HG02642 (cell line): Measurements from ENCODE around the gene MIA3.

ENCODE experiments used
- ATAC-seq: cut with Tn5 transposase; IDR thresholded peaks from one replicate; pipeline ENCODE4 v1.9.1; 2021; ENCODE audit warnings: mild to moderate bottlenecking; ENCODE audit not compliant: unreplicated experiment, poor library complexity

Gene MIA3

DNA sequence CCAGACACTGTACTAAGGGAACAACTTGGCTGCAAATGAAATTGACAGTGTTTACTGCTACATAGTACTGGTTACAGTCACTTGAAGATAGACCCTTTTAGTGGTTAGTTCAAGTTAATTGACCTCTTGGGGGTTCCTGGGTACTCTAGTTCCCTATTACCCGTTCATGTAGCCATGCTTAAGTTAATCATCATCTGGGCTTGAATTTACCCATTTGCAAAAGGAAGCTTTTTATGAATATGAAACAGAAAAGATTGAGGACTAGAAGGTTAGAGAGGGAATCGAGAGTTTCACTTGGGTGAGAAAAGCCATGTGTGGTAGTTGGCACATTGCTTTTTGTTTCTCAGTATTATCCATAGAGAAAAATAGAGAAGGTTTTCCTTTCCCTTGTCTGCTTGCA, 2.7 kb downstream of the MIA3 start:
- ATAC-seq: peak; percentile 40

DNA sequence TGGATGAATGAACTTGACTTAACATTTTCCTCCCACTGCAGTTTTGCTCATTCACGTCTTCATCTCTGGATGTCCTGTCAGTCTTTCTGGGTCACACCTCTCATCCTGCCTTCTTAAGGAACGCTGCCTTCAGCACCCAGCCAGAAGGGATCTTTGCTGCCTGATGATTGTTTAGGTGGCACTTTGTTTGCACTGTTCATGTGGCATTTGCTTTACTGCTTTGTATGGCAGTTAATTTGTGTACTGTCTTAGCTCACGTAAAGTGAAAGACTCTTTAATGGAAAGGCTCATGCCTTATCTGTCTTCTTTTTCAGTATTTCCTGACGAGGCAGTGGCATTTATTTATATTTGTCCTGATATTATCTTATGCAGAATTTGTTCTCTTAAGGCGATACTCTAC, 4.9 kb downstream of the MIA3 start:
- ATAC-seq: no peak

DNA sequence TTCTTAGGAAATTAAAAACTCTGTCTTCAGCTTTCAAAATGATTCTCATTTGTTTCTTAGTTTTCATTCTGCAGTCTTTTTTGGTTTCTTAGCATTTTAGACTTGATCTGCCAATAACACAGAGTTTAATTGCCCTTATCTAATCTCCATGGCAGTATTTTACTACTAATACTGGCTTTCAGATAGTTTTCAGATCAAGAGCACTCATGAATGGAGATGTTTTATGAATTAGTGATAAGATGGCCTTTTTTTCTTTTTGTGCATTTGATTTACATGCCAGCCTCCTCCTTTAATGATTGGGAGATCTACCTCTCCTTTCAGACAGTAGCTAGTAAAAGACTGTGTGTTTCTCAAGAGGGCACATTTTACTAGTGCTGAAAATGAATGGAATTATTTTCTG, 5.6 kb downstream of the MIA3 start:
- ATAC-seq: no peak

DNA sequence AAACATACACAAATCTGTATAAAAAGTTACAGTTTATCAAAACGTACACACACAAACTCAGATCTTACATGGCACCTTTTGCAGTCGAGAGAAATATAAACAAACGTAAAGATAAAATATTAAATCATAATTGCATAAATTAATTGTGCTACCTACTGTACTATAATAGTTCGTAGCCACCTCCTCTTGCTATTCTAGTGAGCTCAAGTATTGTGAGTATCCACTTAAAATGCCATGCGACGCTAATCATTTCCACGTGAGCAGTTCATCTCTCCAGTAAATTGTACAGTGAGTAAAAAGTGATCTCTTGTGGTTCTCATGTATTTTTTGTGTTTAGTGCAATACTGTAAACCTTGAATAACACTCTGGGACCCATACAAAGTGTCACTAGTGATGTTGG, 6.3 kb downstream of the MIA3 start:
- ATAC-seq: no peak

DNA sequence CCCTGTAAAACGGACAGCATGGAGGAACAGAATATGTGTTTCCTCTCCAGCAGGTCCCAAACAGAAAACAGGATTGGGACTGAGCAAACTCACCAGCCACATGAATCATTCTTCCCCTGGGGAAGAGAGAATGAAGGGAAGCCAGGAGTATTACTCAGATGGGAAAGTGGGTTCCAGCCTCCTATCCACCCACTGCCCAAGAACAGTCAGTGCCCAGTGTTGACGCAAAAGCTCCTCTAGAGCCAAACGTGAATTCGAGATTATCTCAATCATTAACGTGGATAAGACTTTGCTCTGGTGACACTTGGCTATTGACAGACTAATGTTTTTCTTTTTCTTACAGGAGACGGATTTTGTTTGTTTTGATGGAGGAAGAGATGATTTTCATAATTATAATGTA, 9.3 kb downstream of the MIA3 start:
- no peak for ATAC-seq

DNA sequence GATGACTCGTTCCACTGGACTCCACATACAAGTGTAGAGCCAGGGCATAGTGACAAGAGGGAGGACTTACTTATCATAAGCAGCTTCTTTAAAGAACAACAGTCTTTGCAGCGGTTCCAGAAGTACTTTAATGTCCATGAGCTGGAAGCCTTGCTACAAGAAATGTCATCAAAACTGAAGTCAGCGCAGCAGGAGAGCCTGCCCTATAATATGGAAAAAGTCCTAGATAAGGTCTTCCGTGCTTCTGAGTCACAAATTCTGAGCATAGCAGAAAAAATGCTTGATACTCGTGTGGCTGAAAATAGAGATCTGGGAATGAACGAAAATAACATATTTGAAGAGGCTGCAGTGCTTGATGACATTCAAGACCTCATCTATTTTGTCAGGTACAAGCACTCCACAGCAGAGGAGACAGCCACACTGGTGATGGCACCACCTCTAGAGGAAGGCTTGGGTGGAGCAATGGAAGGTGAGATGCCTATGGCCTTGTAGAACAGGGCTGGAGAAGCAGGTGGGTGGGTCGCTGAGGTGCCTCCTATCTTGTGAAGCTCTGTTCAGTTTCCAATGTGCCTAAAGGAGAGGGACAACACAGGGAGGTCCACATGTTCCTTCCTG, 12.1 kb downstream of the MIA3 start:
- no peak for ATAC-seq

DNA sequence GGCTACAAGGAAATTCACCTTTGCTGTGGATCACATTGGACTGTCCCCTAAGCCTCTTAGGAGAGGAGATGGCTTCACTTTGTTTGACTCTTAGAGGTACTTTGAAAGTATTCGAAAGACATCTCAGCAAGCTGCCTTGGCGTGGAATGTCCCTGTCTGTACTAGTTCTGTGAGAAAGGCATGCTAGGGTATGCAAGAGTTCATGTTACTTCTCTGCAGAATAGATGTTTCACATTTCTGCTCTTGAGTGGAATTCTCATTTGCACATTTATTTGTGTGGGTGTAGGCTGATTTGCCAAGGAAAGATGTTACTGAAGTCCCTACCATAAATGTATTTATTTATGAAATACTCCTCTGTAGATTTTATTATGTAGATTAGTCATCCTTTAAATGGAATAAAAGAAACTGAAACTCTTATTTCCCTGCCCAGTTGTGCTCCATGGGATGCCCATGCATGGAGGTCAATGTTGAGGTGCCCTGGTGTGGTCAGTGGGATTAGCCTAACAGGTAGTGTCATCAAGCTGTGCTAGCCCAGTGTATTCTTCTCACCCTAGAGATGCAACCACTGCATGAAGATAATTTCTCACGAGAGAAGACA, 13.8 kb downstream of the MIA3 start:
- no peak for ATAC-seq

DNA sequence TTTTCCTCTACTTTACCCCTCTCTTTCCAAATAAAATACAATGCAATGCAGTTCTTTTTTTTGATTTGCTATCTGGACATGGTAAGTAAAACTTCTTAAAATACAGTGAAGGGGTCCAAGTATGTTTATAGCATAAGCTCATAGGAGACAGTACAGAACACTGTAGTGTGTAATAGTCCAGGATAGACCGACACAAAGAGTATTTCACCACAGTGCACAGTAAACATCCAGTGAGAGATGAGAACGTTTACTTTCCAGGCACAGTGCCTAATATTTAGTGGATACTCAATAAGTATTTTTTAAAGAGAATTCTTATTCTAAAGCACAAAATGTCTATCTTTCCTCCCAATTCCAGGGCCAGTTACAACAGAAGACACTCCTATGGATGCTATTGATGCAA, 14.9 kb downstream of the MIA3 start:
- ATAC-seq: no peak

DNA sequence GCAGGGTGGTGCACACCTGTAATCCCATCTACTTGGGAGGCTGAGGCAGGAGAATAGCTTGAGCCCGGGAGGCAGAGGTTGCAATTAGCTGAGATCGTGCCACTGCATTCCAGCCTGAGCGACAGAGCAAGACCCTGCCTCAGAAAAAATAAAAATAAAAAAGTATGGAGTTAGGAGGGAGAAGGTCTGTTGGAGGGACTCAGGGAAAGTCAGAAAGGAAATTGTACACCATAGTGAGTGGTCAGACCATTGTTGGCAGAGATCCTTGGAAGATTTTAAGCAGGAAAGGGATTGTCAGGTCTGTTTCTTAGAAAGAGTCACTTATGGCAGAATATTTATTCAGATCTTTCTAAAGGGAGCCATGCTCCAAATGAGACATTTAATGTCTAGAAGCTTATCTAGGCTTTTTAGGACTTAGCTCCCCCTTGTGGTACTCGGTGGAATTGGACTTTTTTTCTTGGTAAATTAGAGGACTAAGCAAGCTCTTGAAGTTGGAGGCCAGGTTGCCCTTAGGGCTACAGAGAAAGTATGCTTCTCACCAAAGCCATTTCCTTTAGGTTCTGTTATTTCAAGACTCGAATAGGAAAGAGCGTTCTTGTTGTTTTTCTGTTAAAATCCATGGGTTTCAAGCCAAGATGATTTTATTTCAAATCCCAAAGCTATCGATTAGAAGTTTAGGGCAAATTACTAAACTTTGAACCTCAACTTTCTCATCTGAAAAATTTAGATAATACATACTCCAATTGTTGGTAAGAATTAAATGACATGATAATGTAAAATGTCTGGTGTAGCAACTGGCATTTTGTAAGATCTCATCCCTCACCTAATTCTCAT, 16.5 kb downstream of the MIA3 start:
- ATAC-seq: peak; percentile 79

DNA sequence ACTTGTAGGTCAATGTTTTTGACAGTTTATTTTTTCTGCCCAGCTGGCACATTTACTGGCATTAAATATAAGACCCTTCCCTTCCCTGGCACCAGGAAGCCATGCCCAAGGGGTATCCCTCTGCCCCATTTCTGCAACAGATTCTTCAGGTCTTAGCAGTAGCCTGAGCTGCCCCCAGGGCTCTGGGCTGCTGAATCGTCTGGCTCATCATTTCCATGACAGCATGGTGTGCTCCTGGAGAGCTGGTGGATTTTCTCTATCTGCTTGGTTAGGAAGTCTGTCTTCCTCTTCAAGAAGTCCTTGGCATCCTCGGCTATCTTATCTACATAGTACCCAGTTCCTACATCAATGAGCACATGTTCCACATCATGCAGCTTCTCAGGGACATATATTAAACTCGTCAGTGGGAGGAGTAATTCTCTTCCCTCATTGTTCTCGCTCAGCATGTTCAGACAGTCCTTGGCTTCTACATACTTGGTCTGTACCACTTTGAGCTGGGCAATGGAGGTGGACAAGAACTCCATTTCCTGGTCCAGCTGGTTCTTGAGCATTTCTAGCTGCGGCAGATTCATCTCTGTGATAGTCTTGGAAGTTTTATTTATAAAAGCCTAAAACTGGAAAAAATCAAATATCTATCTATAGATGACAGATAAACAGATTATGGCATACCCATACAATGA, 23.5 kb downstream of the MIA3 start:
- no peak for ATAC-seq

DNA sequence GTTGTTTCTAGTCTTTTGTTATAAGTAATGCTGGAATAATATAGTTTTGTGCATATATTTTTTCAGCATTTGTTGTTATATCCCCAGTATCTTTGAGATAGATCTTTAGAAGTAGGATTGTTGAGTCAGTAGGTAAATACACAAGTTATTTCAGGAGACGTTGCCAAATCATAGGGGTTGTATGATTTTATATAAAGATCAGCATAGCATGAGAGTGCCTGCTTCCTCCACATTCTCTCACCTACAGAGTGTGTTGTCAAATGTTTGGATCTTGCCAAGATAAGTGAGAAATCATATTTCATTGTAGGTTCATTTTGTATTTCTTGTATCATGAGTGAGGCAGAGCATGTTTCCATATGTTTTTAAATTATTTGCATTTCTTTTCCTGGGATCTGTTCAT, 24.6 kb downstream of the MIA3 start:
- ATAC-seq: no peak

DNA sequence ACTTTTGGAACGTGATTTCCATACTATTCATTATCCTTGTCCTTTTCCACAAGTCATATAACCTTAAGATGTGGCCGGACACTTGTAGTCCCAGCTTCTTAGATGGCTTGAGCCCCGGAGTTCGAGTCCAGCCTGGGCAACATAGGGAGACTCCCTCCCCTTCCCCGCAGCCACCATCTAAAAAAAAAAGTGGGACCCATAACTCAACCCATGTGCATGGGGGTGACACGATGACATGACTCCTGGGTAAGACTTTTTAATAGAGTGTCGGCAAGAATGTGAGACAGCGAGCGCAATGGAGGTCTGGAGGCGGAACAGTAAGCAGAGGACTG, 25.7 kb downstream of the MIA3 start:
- no peak for ATAC-seq

DNA sequence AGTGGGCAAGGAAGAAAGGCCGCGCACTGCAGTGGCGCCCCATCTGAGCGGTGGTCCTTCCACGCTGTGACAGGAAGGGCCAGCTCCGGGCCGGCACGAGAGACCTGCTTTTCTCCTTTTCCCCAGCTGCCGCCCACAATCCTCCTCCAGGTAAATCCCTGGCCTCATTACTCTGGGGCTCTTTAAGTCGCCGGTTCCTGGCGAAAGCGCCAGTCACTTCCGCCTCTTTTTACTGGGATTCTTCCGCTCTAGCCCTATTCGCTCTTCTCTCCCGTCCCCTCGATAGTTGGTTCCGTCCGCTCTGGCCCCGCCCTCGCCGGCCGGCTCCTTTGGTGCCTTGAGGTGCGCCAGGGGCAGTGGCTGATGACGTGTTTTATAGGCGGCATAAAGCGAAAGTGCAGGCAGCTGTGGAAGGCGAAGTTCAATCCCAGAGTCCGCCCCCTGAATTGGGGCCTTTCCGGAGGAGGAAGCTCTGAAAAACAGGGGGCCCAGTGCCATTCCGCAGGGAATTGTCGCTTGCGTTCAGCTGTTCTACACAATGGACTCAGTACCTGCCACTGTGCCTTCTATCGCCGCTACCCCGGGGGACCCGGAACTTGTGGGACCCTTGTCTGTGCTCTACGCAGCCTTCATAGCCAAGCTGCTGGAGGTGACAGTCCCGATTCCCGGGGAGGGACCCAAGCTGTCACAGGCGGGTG, 26.2 kb downstream of the MIA3 start:
- peak; percentile 98 for ATAC-seq

DNA sequence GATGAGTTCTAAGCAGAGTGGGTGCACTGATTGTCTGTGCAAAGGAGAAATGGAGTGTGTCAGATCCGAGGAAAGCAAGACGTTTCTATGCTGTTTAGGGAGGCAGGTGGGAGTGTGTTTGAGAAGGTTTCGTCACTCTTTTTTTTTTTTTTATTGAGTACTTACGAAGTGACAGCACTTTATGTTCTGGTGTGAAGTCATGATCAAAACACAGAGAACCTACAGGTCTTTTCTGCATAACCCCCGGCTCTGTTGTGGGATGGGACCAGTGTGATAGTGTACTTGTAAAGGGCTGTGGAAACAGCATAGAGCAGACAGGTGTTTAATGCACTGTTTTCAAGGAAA, 26.7 kb downstream of the MIA3 start:
- ATAC-seq: no peak

DNA sequence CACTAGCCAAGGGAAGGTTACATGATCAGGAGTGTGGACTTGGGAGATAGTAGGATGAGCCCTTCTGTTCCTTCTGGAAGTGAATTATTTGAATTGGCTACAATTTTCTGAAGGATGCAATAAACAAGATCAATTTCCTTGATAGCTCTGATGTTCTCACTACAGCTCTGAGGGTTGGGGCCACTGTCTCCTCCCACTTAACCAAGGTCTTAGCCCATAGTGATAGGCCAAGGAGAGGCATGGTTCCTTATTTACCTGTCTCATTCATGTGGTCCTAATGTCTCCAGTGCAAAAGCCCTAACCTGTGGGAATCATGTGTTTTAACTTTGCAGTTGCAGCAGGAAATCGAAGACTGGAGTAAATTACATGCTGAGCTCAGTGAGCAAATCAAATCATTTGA, 34.8 kb downstream of the MIA3 start:
- no peak for ATAC-seq

DNA sequence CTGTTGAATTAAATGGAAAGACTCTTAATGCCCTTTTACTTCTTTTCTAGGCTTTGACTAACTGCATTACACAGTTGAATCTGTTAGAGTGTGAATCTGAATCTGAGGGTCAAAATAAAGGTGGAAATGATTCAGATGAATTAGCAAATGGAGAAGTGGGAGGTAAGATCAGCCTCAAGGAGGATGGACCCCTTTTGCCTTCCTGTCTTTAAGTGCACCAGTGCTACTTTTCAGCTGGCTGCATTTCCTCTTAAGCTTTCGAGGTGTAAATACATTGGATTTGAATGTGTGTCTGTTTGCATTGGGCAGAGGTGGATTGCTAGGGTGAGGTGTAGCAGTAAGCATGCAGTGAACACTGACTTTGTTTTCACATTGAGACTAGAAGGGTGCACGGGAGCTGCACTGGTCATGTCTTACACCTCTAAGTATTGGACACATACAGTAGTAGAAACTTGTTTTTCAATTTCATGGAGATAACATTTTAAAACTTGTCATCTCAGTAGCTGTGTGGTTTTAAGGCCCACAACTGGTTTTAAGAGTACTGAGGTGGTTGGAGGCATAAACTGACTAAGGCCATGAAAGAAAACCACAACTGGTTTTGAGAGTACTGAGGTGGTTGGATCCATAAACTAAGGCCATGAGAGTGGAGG, 35.4 kb downstream of the MIA3 start:
- ATAC-seq: peak; percentile 76

DNA sequence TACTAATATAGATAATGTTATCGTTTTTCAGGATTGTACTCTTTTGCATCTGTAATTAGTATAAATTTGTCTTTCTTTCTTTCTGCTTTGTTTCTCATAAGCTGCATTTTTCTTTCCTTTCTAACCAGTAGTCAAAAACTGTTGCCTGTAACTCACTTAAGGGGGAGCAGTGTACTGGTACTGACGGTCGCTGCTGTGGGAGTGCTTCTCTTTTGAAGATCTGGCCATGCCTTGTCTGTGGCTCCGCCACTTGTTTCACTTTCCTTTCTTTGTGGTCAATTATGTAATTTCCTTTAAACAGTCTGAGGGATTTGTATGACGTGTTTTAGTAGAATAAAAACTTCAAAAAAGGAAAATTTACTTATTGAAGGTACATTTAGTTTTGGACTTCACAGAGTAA, 37.0 kb downstream of the MIA3 start:
- peak; percentile 97 for ATAC-seq

DNA sequence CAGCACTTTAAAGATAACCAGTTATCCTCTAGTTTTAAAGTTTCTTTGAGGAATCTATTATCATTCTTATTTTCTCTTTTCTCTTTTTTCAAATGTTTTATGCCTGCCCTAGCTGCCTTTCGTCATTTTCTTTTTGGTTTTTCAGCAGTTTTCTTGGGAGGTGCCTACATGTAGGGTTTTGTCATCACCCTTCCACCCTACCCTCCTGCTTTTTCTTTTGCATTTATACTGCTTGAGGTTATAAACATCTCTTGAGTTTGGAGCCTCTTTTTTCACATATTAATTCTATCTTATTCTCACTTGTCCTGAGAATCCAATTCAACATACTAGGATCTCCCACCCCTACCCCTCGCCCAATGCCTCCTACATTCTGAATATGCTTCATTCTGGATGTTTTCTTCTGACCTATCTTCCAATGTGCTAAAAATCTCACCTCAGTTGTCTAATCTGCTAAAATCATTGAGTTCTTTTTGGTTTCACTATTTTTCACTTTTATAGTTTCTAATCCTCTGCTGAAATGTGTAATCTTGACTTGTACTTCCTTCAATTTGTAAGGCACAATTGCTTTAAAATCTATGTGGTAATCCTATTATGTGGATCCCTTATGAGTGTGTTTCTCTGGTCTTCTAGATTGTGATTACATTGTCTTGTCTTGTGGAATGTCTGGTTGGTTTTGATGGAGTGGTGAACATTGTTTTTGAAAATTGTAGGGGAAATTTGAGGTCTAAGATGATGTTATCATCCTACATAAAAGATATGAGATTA, 38.7 kb downstream of the MIA3 start:
- no peak for ATAC-seq

DNA sequence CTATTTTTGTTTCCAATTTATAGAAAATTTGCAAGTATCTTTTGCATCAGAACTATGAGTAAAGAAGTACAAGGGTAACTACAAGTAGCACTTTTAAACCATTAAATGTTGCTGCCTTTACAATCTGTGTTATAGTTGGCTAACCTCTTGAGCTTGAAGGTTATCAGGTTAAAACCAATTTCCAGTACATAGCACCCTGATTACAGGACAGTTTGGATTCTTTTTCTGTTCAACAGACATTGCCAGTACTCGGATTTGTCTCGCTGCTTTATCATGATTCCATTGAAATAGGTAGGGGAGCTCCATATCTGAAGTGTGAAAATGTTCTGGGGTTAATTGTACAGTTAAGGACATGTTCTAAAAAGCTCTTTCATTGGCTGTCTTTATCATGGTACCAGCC, 40.0 kb downstream of the MIA3 start:
- no peak for ATAC-seq
